ENCODE measurements around the gene TRAIP.

DNA sequence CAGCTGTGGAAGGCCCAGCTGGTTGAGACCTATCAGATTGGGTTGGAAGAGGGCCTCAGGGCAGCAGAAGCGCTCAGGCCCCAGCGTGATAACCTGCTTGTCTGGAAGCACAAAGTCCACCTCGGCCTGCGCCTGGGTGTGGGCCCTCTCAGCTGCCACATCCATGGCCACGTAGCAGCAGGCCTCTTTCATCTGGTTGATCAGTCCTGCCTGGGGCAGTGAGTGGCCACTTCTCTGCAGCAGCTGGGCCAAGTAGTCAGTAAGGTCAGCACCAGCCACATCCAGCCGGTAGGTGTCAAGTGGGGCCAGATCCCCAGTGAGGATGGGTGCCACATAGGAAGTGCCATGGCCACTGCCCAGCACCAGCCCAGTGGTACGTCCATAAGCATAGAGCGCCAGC, 17.3 kb upstream of the TRAIP start:
- TF ChIP-seq CTCF (conservative IDR thresholded peaks at IDR 0.05; ENCODE audit: low read length), result no peak
- TF ChIP-seq EZH2phosphoT487 (IDR thresholded peaks at IDR 0.05; ENCODE audit: borderline replicate concordance), result no peak
